Measurements from ENCODE around the gene SUSD1.

DNA sequence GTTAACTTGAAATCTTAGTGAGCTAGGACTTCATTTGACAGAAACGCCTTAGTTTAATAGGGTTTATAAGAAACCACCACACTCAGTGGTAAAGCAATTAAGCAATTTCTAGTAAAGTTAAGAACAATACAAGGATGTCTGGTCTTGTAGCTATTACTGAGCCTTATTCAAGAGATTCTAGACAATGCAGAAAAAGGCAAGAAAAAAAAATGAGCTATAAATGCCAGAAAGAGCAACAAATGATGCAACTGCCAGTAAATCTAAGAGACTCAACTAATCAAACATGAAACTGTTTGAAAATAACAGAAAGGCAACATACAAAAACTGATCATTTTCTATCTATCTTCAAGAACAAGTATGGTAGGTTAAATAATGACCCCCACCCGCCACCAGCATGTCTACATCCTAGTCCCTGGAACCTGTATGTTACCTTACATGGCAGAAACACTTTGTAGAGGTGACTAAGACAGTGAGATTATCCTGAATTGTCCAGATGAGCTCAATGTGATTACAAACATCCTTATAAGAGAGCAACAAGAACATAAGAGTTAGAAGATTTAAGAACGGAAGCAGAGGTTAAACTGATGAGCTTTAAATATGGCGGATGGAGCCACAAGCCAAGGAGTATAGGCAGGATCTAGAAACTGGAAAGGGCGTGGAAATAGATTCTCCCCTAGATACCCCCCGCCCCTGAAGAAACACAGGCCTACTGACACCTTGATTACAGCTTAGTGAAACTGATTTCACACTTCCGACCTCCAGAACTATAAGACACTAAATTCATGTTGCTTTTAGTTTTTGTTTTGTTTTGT lies 93.0 kb downstream of the SUSD1 start:
- no peak for TF ChIP-seq POLR2A (IDR thresholded peaks at IDR 0.05)
- TF ChIP-seq, protein P1, sequence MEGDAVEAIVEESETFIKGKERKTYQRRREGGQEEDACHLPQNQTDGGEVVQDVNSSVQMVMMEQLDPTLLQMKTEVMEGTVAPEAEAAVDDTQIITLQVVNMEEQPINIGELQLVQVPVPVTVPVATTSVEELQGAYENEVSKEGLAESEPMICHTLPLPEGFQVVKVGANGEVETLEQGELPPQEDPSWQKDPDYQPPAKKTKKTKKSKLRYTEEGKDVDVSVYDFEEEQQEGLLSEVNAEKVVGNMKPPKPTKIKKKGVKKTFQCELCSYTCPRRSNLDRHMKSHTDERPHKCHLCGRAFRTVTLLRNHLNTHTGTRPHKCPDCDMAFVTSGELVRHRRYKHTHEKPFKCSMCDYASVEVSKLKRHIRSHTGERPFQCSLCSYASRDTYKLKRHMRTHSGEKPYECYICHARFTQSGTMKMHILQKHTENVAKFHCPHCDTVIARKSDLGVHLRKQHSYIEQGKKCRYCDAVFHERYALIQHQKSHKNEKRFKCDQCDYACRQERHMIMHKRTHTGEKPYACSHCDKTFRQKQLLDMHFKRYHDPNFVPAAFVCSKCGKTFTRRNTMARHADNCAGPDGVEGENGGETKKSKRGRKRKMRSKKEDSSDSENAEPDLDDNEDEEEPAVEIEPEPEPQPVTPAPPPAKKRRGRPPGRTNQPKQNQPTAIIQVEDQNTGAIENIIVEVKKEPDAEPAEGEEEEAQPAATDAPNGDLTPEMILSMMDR (IDR thresholded peaks at IDR 0.05) = no peak
